ENCODE results near the gene PNLIPRP2. TPM values are rescaled to one million over a fixed set of nuclear protein-coding genes. Genes with fewer than 3 reads are reported as not detected.

The PNLIPRP2 gene
- polyA plus RNA-seq (2013, experiment 1 of 2; ENCODE audit: insufficient read length): not detected
- polyA plus RNA-seq (2013, experiment 2 of 2; ENCODE audit: insufficient read length): not detected

DNA sequence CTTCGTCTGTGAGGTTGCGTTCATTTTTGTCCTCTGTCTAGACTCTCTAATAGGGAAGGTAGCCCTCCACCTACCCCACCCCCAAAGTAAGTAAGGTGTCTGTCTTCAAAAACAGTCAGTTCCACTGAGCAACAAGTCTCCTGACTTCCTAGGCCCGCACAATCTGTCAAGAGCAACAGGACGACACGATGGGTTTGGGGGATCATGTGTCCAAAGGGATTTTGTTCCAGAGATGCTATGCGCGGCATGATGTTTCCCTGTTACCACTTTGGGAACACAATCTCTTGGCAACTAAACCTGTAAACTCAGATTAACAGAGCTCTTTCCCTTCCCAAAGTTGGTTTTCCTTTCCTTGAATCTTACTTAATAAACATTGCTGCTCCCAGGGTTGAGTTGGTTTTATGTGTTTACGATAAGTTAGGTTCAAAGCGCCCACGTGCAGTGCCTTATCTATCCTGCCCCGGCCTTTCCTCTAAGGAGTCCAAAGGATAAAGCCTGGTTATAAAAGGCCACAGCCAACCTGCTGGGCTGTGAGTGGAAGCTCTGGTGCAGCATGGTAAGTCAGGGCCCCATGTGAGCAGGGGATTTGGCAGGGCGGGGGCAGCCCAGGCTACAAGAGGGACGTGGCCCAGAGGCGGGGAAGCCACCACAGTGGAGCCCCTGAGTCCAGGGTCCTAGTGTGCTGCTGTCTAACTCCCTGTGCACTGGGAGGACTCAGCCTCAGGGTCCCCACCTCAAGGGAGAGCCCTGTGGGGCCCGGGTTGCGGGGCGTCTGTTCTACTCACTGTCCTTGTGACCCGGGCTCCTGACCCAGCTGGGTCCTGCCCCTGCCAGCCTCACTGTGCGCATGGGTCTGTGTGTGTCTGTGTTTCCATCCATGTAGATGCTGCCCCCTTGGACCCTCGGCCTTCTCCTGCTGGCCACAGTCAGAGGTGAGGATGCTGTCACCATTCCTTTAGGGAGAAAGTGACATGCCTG lies at the start of gene PNLIPRP2:
TSS of gene PNLIPRP2 (plus strand) at position 531 of the 978 bp plus-strand sequence.
- no peak for DNase-seq

- DNase-seq: no peak
Measured at GRCh38 chr10:116574797-116575196, 46.0 kb upstream of the PNLIPRP2 start.

DNA sequence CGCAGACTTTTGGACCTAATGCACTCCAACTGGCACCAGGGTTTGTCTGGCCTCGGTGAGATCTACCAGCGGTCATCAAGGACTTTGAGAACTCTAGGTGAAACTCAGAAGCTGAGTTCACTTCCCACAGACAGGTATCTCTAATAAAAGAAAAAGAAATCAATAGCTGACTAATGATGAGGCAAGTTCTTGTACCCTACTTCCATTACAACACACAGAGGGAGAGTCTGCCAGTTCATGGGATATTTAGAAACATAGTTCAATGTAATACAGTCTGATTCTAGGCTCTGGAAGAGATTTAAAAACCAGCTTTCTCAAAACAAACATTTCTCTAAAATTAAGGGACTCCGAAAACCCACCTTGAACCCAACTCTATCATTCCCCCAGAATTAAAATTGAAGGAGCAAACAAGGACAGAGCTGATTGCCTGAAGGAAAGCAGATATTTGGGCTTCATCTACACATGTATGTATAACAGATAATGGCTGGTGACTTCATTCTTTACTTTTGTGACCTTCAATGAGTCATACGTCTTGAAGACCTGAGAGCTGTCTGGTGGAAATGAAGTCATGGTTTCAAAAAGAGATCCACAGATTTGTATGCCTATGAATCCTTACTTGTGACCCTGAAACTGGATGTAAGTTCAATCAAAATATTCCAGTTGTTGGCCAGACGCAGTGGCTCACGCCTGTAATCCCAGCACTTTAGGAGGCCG lies 32.7 kb upstream of the PNLIPRP2 start:
- DNase-seq: no peak

- no peak for DNase-seq
Measured at GRCh38 chr10:116588995-116589394, 31.8 kb upstream of the PNLIPRP2 start.

DNA sequence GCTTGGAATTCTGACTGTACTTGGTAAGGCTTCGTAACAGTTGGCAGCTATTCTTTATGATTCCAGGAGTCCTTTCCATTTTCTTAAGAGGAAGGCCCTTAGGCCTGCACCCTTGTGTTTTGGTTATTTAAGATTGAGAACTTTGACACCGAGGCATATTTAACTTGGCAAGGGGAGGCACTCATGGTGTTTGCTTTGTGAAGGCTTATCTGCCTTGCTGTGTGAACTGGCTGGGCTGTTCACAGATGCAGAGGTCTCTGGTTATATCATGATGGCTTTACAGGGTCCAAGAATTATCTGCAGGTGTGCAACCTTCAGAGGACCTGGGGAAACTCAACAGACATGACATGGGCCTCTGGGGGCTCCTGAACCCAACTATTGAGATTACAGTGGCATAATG lies 30.8 kb upstream of the PNLIPRP2 start:
- DNase-seq: no peak

DNA sequence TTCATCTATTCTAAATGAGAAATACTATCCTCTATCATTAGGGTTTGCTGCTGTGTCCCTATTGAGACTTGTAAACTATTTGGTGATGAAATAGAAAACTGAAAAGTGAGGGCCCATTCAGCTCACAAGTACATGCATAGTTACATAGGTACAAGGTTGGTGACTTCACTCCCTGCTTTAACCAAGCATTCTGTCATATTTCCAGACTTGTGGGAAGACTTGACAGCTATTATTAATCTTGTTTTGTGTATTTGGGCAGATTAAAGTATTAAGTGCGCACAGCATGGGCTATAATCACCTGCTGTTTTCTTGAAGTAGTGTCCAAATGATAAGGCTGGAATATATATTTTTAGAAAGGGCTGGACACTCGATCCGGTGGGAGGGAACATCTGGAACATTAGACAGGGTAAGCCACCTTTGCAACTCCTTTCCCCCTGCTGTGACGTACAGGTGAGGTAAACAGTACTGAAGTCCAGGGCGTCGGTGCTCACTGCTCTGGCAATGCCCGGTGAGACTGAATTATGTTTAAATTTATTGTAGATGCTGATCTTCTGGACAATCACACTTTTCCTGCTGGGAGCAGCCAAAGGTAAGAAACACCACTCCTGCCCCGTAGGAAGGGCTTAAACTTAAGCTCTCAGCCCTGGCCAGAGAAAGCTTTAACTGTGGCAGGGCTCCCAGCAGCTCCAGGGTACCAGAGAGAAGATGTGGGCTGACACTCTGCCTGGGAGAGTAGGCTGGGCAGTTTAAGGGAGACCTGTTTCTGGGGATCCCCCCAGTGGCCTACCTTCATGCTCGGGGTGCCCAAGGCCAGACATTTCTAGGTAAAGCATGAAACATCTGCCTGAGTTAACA lies 29.9 kb upstream of the PNLIPRP2 start, which contains the start of gene PNLIPRP1:
TSS of gene PNLIPRP1 (plus strand) at position 370 of the 855 bp plus-strand sequence. CDS start at position 541, 171 bp downstream.
- no peak for DNase-seq

DNA sequence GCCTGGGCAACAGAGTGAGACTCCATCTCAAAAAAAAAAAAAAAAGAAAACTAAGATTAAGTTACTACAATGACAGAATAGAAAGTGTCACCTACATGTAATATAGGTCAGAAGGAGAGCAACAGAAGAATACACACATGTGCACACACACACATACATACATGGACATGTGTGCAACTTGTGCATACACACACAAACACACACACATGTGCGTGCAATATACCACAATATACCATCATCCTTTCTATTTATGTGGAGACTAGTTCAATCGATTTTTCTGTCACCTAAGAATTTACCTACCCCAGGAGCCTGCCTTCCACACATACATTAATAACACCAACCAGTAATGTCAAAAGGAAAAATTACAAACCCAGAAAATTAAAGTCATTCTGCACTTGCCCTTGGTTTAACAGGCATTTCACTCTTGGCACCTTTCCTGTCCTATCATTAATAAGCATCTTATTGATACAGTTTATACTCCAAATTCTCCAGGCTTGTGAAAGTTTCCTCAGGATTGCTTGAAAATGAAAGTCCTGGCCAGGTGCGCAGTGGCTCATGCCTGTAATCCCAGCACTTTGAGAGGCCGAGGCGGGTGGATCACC lies 27.5 kb upstream of the PNLIPRP2 start:
- DNase-seq: no peak

GRCh38 chr10:116594525-116595035 lies 26.2 kb upstream of the PNLIPRP2 start:
- no peak for DNase-seq

DNA sequence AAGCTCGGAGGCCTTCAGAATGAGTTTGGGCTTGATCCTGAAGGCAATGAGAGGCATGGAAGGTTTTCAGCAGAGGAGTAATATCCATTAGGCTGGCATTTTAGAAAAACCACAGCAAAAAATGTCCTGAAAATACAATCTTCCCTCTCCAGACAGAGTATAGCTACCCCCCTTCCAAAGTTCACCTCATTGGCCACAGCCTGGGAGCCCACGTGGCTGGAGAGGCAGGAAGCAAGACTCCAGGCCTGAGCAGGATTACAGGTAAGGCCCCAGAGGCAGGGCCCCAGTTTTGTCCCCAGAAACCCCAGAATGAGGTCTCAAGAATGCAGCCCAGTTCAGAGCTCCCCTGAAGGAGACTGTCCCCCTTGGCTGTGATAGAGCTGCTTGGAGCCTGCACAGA lies 24.7 kb upstream of the PNLIPRP2 start:
- no peak for DNase-seq

- no peak for DNase-seq
Measured at GRCh38 chr10:116597543-116597942, 23.2 kb upstream of the PNLIPRP2 start.

GRCh38 chr10:116598329-116598728 lies 22.4 kb upstream of the PNLIPRP2 start:
- no peak for DNase-seq

DNA sequence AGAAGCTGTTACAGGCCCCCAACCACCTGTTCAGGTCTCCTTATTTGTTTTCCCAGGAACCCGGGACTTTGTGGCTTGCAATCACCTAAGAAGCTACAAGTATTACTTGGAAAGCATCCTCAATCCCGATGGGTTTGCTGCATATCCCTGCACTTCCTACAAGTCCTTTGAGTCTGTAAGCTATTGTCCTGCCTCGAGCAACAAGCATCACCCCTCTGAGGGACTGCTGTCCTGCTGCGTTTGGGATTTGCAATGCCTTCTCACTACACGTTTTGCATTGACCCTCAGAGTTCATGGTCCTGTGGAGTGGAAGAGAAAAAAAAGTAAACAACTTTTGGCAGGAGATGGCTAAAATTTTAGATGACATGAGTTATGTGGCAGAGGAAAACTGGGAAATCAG lies 20.8 kb upstream of the PNLIPRP2 start:
- no peak for DNase-seq

DNA sequence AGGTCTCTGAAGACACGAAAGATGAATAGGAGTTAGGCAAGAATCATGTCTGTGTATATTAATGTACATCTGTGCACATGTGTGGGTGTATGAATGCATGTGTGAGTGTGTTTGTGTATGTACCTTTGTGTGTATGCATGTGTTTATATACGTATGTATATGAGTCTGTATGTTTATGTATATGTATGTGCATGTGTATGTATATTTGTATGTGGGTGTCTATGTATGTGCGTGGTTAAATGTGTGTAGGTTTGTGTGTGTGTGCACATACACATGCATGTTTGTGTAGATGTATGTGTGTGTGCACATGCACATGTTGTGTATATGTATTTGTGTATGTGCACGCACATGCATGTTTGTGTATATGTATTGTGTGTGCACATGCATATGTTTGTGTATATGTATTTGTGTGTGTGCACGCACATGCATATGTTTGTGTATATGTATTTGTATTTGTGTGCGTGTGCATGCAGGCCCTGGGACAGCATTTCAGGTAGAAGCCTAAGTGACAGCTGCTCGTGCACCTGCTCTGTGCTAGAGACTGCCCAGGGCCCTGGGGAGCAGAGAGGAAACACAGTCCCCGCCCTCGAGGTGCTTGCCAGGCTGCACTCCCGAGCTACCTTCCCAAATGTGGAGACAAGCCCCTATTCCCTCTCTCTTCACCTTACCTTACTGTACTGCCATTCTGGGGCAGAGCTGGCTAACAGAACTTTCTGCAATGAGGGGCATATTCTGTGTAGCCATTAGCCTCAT lies 17.9 kb upstream of the PNLIPRP2 start:
- DNase-seq: no peak

DNA sequence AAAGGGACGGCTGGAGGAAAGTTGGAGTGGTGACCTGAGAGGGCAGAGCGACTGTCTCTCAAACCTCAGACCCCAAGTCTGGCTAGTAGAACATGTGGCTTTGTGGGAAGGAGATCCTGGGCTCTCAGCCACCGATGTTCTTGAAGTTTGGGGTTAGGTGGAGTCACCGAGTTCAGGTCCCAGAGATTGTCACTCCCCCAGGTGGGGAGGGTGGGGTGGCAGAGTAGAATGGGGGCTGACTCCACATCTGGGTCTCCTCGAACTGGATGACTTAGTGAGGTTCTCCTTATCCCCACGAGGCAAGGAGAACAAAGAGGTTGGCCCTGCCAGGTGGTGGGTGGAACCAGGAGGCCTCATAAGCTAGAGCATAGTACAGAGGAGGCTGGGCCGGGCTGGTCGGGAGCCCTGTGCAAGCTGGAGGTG lies 14.7 kb upstream of the PNLIPRP2 start:
- no peak for DNase-seq

DNA sequence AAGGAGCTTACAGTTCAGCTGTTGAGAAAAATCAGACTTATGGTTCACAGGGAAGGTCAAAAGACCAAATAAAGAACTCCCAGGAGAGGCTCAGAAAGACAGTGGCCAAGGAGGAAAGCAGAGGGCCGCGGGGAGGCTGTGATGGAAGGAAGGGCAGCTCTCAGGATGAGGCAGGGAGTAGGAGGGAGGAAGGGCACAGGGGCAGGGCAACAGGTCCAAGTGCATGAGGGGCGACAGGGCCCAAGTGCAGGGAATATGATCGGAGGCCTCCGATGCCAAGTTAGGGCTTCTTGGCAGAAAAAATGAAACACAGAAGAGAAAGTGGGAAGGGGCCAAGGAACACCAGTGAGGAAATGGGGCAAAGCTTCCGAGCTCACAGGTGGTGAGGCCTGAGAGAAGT lies 13.4 kb upstream of the PNLIPRP2 start:
- no peak for DNase-seq

DNA sequence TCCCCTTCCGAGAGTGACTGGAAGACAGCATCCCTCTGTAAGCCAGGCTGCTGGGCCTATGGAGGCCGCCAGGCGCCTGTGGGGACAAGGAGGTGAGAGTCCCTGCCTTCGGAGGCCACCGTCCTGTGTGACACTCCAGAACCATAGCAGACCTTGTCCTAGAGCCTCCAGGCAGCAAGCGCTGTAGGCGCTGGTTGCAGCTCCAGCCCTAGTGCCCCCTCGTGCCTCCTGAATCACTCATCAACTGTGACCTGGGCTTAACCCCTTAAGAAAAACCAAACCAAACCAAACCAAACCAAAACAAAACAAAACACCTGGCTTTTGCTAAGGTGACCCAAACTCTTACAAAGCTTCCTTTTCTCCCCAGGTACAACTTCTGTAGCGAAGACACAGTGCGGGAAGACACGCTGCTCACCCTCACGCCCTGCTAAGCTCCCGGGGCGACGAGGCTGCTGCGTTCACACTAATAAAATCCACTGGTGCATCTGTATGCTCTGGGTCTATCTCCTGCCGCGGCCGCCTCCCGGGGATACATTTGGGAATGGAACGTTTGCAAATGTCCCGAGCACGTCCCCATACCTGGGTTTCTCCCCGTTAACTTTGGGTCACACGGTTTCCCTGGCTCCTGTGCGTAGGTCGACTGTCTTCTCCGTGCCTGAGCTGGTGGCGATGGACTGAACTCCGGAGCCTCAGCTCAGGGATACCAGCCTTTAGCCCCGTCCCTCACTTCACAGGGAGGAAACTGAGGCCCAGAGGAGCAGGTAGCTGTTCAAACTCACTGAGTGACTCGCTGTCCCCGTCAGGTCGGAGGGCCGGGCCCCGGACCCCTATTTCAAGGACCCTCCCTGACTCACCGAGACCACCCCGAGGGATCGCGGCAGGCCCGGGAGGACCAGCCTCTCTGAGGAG lies 11.8 kb upstream of the PNLIPRP2 start:
- no peak for DNase-seq

GRCh38 chr10:116610443-116611152 lies 10.2 kb upstream of the PNLIPRP2 start:
- DNase-seq: no peak

DNA sequence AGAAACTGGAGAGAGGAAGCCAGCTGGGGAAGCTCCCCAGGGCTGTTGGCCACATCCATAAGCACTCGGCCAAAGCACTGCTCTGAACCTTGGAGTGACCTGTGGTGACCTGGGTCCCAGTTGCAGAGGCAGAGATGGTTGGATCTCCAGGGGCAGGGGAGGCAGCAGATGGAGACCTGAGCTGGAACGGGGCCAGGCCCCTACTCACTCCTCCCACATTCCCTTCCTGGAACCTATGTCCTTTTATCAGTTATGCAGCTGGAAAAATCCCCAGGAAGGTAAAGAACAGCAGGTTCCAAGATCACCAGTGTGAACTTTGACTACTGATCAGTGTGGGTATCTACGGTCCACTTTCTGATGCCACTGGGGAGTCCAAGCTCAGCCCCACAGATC lies 9.6 kb upstream of the PNLIPRP2 start:
- no peak for DNase-seq

GRCh38 chr10:116612107-116612769 lies 8.5 kb upstream of the PNLIPRP2 start:
- DNase-seq: no peak

Data from fibroblast of skin of back (primary cell).